ENCODE data around the gene EDEM2.
"Not testable (repeated sequence)": the region's sequence is repeated elsewhere in the genome, so short reads cannot be mapped to it uniquely, and the experiment has no call there.

The EDEM2 gene

DNA sequence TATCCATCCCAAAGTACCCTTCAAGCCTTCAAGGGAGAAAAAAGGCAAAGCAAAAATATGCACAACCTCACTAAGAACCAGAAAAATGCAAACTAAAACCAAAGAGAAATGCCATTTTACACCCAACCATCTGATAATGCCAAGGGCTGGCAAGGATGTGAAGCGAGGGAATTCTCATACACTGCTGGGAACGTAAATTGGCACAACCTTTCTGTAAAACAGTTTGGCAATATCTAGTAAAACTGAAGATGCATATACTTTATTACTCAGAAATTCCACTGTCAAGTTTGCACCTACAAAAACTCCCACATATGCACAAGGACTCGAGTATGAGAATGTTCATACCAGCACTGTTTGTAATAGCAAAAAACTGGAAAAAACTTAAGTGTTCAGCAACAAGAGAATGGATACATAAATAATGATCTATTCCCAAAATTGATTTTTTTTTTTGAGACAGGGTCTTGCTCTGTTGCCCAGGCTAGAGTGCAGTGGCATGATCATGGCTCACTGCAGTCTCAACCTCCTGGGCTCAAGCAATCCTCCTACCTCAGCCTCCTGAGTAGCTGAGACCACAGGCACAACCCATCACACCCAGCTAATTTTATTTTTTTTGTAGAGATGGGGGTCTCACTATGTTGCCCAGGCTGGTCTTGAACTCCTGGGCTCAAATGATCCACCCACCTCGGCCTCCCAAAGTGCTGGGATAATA is 21.7 kb upstream of the EDEM2 start:
- not testable (repeated sequence) for DNase-seq

DNA sequence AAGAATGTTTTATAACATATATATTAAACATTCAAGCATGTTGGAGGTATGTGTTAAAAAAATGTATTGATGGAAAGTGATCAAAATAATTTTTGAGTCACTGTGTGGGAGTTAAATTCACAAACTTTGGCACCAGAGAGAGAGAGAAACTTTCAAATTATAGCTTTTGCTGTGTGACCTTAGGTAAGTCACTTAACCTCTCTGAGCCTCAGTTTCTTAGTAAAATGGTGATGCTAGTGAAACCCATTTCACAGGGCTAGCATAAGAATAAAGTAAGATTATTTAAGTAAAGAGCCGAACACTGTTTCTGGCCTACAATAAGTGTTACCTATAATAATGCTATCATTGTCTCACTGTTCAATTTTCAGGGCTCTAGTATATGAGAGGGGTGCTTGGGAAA is 20.7 kb upstream of the EDEM2 start:
- no peak for DNase-seq

DNA sequence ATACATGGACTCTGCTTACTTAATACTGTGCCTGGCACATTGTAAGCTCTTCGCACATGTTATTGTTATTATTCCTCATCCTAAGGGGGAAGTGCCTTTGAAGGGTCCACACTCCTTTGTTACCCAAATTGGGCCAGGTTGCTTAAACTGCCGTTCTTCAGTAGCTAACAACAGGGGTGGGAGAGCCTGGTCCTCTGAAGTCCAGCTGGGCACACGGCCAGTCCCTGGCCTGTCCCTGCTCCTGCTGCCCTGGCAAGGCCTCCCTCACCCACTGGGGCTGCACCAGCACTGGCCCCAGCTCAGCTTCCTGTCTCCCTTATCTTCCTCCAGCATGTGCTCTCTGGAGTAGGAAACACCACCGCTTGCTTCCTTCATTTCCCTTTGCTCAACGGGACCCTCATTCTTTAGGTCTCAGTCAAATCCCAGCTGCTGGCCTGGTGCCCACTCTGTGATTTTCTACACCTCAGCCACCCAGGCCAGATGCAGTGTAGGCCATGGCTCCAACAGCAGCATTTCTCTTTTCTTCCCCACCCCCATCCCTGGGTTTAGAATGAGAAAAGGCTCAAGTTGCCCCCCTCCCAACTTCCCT is 19.2 kb upstream of the EDEM2 start:
- no peak for DNase-seq

DNA sequence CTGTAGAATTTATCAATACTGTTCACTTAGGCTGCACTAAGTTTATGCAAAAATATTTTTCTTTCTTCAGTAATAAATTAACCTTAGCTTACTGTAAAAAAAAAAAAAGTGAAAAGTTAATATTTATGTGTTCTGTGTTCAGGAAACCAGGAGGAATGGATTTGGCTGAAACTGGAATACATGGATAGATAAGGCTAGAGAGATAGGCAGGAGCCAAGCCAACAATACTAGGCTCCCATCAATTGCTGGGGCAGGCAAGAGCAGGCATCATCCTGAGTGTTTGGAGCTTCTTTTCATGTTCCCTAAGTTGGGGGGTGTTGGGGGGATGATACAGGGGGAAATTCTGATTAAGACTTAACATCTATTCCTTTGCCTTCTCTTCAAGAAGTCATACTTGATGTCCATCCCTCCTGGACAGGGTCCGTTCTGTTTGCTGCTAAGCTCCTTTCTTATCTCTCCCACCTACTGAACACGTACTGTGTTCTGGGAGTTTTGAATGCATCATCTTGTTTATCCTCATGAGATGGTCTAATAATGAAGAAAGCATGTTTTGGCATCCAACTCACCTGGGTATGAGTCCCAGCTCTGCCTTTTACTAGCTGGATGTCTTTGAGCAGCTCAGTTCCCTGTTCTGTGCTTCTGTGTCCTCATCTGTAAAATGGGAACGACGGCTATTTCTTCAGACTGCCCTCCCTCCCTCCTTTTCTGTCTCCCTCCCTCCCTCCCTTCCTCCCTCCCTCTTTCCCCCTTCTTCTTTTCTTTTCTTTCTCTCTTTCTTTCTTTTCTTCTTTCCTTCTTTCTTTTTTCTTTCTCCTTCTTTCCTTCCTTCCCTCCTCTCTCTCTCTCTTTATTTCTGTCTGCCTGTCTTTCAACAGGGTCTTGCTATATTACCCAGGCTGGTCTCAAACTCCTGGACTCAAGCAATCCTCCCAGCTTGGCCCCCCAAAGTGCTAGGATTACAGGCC is 18.4 kb upstream of the EDEM2 start:
- no peak for DNase-seq

DNA sequence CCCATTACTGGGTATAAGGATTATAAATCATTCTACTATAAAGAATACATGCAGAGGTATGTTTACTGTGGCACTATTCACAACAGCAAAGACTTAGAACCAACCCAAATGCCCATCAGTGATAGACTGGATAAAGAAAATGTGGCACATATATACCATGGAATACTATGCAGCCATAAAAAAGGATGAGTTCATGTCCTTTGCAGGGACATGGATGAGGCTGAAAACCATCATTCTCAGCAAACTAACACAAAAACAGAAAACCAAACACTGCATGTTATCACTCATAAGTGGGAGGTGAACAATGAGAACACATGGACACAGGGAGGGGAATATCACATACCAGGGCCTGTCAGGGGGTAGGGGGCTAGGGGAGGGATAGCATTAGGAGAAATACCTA is 17.4 kb upstream of the EDEM2 start:
- not testable (repeated sequence) for DNase-seq

DNA sequence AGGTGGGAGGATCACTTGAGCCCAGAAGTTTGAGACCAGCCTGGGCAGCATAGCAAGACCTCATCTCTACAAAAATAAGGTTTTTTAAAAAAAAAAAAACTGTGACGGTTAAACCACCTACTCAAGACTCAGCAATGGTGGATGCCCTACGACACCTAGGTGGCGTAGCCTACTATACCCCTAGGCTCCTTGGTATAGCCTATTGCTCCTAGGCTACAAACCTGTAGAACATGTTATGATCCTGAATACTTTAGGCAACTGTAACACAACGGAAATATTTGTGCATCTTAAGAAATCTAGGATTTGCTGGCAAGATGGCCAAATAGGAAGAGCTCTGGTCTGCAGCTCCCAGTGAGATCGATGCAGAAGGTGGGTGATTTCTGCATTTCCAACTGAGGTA is 13.2 kb upstream of the EDEM2 start:
- not testable (repeated sequence) for DNase-seq

DNA sequence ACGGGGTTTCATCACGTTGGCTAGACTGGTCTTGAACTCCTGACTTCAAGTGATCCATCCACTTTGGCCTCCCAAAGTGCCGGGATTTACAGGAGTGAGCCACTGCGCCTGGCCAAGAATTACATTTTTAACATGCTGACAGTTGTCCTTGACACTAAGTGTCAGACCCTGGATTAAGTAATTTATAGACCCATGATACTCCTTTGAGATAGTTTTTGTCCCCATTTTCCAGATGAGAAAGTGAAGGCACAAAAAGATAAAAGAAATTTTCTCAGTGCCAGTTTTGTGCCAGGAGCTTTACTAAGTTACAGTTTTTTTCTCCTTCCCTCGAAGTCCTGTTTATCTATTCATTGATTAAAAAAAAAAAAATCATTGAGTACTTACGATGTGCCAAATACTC is 9.8 kb upstream of the EDEM2 start:
- DNase-seq = no peak

DNA sequence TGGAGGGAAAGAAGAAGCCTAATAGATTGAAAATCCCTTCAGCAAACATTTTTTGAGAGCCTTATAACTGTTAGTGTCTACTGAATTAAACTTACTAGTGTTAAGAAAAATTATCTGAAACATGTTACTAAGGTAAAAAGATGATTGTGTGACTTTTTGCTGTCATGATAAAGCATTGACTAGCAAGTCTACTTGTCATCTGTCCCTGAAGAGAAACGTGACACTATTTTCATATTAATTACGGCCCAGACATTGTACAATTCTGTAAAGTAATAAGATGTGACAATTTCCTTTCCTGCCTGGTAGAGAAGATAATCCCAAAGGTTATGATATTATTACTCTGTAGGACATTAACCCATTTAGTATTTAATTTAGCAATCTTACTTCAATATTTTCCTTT is 8.8 kb upstream of the EDEM2 start:
- DNase-seq = no peak

DNA sequence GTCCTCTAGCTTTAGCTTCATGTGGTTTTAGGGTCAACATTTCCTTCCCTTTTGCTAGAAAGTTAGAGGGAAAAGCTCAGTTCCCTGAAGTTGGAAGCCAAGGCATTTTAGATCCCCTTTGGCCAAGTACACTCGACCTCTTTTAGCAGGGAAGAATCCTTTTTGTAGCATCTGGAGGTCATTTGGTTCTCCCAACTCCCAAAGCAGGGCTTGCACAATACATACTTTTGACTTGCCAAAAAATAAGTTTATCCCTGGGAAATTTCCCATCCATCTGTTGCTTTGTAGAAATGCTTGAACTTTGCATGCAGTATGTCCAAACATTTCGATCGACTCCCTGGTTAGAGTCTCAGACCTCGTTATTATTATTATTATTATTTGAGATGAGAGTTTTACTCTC is 4.6 kb upstream of the EDEM2 start:
- no peak for DNase-seq

DNA sequence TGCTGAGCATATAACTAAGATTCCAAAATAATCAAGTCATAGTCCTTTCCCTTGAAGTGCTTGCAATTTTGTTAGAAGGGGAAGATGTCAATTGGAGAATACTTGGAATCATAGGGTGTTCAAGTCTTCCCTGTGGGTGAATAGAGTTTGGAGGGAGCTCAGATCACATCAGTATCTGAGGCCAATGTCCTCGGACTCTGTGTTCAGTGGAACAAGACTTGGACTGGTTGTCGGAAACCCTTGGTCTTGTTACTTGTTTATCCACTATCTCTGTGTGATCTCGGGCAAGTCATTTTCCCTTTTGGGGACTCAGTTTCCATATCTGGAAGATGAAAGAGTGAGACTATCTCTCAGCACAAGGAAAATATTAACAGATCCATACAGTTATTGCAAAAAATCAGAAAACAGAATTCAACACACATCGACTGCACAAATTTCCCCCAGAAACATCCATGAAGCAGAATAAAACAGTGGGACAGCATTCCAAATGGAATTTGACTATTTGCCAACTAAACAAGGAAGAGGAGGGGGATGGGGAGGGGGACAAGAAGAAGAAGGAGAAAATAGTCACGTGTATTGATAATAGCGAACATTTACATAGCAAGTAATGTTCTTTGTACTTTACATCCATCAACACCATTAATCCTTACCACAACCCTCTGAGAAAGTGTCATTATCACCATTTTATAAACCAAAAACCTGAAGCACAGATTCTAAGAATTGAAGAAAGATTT is 3.9 kb upstream of the EDEM2 start:
- no peak for DNase-seq

DNA sequence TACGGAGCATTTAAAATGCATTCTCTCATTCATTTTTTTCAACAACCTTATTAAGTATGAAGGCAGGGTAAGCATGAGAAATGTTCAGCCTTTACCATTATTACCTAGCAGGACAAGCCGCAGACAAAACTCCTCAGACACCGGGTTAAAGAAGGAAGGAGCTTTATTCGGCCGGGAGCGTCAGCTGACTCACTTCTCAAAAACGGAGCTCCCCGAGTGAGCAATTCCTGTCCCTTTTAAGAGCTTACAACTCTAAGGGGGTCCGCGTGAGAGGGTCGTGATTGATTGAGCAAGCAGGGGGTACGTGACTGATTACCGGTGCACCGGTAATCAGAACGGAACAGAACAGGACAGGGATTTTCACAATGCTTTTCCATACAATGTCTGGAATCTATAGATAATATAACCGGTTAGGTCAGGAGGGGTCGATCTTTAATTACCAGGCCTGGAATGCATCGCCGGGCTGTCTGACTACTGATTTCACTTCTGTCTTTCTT is 487 bp upstream of the EDEM2 start:
- DNase-seq = not testable (repeated sequence)

DNA sequence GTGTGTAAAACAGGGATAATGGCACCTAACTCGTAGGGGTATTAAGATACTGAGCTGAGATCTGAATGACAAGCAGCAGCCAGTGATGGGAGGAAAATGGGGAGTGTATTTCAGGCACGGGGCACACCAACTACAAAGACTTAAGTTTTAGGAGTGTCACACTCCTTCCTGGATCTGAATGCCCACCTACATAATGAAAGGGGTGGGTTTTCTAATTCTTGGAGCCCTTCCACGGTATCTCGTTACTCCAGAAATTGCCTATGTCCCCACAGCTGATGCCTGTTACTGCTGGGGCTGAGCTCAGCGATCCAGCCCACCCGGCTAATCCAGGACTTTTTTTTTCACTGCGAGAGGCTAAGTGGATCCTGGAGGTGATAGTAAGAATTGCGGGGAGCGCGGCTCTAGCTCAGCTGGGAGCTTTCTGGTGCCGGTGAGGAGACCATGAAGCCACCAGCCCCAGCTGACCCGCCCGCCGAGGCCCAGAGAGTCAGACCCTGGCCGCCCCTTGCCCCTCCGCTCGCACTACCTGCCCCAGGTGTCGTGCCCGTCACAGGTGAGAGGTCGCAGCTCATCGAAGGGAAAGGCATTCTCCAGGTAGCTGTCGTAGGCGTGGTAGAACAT is 727 bp downstream of the EDEM2 start:
- no peak for DNase-seq

DNA sequence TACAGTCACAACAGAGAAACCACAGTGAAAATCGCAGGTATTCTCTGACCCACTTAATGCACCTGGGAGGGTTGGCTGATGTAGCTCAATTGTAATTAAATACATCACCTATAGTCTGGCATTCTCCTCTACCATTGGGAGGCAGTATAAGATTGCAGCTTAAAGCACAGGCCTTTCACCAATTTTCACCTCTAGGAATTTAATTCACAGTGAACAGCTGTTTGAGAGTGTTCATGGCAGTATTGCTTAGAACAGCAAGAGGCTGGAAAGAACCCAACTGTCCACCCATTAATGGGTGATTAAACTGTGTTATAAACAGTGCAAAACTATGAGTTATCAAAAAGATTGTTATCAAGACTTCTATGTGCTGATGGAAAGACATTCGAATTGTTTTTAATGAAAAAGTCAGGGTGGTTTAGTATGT is 2.0 kb downstream of the EDEM2 start:
- peak; percentile 68 for DNase-seq

DNA sequence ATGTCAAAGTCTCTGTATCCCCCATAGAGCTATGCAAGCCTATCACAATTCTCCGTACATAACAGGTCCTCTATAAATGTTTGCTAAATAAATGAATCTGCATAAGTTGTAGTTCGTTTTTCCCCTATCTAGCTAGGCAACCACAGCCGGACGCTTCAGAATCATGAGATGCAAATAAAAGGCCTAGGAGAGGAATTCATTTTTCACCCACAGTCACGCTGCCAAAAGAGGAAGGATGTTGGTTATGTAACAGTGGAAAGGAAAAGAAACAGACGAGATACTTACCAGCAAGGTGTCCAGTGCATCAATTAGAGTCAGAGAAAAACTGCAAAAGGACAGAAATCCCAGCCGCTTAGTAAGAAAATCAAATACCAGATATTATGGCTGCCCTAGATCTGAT is 2.4 kb downstream of the EDEM2 start:
- DNase-seq = peak; percentile 15

DNA sequence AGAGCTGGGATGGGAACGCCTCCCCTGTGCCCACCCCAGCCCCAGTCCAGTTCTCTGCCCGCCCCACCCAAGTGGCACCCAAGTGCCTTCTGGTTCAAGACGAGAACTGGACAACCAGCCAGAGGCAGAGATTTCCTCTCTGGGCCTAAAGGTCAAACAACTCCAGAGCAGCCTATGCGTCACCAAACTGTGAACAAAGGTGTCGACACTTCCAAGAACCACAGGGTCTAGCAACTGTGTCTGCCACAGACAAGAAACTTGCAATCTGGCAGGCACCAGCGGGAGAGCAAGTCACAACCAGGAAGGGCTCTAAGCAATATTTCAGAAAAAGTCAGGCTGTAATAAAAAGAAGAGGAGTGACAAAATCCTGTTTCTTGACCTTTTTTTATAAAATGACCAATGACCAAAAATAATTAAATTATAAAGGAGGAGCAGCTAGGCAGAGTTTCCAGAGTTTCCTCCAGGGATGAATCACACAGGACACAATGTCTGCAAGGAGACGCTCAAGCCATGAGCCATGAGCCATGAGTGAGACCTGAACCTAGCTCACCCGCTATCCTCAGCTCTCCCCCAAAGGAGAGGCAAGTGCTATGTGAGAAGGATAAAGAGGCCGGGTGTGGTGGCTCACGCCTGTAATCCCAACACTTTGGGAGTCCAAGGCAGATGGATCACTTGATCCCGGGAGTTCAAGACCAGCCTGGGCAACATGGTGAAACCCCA is 11.1 kb downstream of the EDEM2 start:
- DNase-seq = no peak

DNA sequence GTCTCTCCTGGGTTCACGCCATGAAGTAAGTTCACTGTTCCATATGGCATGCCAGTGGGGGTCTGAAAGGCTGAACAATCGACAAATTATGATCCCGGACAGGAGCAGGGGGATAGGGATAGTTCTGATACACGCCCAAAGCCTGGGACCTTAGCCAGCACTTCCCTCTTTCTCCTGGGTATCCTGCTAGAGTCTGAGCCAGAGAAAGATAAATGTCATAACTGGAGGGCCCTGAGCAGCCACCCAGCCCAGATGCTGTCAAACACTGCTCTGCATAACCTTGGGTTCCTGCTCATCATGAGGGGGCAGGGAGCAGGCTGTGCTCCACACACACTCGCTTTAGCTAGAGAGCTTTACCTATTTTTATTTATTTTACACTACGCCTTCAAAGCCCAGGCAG is 12.3 kb downstream of the EDEM2 start:
- no peak for DNase-seq

DNA sequence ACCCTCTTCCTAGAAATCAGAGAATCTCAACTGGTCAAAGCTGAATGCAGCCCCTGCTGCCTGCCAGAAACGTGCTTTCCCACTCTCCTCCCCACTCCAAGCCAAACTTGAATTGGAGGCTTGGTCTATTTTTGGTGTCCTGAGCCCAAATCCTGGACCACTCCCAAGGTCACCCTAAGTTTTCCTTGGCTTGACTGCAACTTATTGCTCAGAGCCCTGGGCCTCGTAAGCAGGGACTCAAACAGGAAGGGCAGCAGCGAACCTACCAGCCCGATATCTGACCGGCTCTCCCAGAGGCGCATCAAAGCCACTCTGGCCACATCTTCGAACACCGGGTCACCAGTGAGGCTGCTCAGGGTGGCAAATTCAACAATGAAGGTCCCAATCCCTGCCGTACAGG is 12.7 kb downstream of the EDEM2 start:
- no peak for DNase-seq

DNA sequence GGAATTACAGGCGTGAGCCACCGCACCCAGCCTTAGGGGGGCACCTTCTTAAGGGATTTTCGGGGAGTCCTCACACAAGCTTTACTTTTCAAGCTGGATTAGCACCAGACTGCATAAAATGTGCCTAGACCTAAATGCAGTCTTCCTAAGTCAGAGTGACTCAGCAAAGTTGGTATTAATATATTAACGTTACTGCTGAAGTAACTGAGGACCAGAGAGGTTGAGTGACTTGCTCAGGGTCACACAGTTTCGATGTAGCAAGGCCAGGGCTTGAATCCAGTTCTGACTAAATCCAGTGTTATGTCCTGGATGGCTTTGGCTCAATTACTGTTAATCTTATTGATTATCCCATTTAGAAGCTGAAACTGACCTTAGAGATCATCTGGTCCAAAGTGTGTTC is 13.4 kb downstream of the EDEM2 start:
- DNase-seq = no peak

DNA sequence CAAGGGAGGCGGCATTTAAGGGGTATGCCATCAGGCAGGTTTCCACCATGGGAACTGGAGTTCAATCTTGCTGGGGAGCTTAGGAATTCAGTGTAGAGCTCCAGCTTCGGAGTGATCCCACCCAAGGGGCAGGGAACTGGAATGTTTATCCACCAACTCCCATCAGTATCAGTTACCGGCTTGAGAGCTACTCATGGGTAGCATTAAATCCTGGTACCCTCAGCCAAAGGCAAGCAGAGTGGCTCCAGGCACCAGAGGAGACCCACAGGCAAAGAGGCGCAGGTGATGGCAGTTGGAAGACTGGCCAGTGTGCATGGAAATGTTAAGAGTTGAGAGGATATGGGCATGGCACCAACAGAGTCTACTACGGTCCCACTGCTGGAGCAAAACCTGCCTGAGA is 14.1 kb downstream of the EDEM2 start:
- DNase-seq = no peak

DNA sequence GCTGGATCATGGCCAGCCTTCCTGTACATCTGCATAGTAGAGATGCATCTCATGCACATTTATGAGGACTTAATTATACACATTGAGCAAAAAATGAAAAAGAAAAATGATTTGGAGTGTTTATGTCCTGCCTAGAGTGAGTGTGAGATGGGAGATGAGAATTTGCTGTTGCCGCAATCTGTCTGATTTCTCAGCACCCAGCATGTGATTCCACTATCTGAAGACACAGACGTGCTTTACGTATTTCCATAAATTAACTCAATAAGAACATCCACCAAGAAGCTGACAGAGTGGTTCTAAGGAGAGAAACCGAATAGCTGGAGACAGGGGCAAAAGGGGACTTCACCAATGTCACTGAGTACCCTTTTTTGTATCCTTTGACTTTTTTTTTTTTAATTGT is 15.2 kb downstream of the EDEM2 start:
- DNase-seq = no peak

DNA sequence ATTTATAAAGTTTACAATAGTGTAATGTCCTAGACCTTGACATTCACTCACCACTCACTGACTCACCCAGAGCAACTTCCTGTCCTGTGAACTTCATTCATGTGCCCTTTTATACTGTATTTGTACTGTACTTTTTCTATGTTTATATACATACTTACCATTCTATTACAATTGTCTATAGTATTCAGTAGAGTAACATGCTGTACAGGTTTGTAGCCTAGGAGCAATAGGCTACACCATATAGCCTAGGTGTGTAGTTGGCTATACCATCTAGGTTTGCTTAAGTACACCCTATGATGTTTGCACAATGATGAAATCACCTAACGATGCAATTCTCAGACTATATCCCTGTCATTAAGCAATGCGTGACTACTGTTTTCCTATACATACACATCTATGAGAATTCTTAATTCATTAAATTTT is 17.5 kb downstream of the EDEM2 start:
- no peak for DNase-seq

DNA sequence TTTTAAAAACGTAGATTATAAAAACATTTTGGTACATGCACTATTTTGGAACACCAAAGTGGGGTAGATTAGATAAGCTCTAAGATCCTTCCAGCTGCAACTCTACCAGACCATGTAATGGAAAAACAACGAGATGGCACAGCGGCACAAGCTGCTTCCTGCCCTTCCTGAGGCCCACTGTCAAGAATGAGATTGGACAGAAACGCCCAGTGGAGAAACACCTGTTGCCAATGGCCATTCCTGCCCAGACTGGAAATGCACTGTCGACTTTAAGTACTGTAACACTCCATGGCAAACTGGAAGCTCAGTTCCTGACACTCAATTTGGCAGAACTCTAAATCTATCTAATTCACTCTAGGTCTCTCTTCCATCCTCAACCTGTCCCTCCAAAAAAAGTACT is 21.4 kb downstream of the EDEM2 start:
- DNase-seq = no peak
